ENCODE data around the gene FGFRL1.

Gene FGFRL1

DNA sequence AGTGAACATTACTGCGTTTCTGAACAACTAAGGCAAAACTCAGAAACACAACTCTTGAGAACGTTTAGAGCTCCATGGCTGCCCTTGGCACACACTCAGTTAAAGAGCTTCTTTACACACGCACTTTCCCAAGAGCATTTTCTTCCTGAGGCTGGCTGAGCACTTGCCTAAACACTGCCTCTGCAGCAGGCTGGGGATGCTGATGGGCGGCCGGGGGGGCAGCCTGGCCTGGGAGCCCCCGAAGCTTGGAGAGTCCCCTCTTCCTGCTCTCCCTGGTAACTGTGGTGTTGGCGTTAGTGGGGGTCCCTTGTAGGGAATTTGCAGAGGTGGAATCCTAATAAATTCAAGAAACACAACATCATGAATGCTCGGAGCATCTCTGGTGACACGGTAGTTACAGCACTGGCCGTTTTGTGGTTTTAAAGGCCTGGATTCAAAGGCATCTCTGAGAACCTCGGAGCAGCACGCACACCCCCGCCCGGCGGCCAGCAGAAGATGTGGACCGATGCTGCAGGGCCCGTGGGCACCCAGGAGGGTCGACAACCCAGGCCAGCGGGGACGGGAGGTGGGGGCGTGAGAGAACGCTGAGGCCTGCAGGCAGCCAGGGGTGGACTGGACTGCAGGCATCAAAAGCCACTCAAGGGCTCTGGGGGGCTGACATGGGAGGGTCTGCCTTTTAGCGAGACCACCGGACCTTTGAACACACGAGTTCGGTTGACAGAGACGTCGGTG is 45.4 kb downstream of the FGFRL1 start:
- Histone ChIP-seq H3K27me3 (ENCODE audit: low read depth, low read length) (peaks cover 6% of the 10 kb centered on the region), H2AFZ (ENCODE audit: low read depth, low read length) (no peak overlapping the region), H3K27ac (ENCODE audit: low read length) (no peak overlapping the region), H3K36me3 (replicated peaks; ENCODE audit: low read depth, low read length) (no peaks in the 10 kb centered on the region), H3K4me2 (ENCODE audit: low read length) (no peak overlapping the region), H3K79me2 (ENCODE audit: low read length) (no peaks in the 10 kb centered on the region), H4K20me1 (ENCODE audit: insufficient read depth, low read length) (no peaks in the 10 kb centered on the region), H3K9ac (ENCODE audit: low read length) (no peak overlapping the region), H3K4me1 (ENCODE audit: low read length) (0 out of 2 replicates have a peak, but pooled peaks cover 3% of the 10 kb centered on the region), H3K4me3 (ENCODE audit: low read length) (no peak overlapping the region), H3K9me3 (ENCODE audit: insufficient read depth, low read length) (no peaks in the 10 kb centered on the region)
- TF ChIP-seq EZH2phosphoT487 (IDR thresholded peaks at IDR 0.05; ENCODE audit: low read depth) = no peak
- TF ChIP-seq CTCF (IDR thresholded peaks at IDR 0.05; ENCODE audit: low read depth, low read length) = no peak

- Histone ChIP-seq H3K9ac (ENCODE audit: low read length) (no peak overlapping the region), H3K36me3 (replicated peaks; ENCODE audit: low read depth, low read length) (no peaks in the 10 kb centered on the region), H2AFZ (ENCODE audit: low read depth, low read length) (no peak overlapping the region), H4K20me1 (ENCODE audit: insufficient read depth, low read length) (no peaks in the 10 kb centered on the region), H3K4me3 (ENCODE audit: low read length) (no peak overlapping the region), H3K27me3 (ENCODE audit: low read depth, low read length) (peaks cover 11% of the 10 kb centered on the region), H3K9me3 (ENCODE audit: insufficient read depth, low read length) (no peaks in the 10 kb centered on the region), H3K4me1 (ENCODE audit: low read length) (0 out of 2 replicates have a peak, but pooled peaks cover 3% of the 10 kb centered on the region), H3K27ac (ENCODE audit: low read length) (no peak overlapping the region), H3K4me2 (ENCODE audit: low read length) (no peak overlapping the region), H3K79me2 (ENCODE audit: low read length) (no peaks in the 10 kb centered on the region)
- TF ChIP-seq CTCF (IDR thresholded peaks at IDR 0.05; ENCODE audit: low read depth, low read length) = no peak
- no peak for TF ChIP-seq EZH2phosphoT487 (IDR thresholded peaks at IDR 0.05; ENCODE audit: low read depth)
These were observed 45.9 kb downstream of the FGFRL1 start for GRCh38 chr4:1057403-1057745.

DNA sequence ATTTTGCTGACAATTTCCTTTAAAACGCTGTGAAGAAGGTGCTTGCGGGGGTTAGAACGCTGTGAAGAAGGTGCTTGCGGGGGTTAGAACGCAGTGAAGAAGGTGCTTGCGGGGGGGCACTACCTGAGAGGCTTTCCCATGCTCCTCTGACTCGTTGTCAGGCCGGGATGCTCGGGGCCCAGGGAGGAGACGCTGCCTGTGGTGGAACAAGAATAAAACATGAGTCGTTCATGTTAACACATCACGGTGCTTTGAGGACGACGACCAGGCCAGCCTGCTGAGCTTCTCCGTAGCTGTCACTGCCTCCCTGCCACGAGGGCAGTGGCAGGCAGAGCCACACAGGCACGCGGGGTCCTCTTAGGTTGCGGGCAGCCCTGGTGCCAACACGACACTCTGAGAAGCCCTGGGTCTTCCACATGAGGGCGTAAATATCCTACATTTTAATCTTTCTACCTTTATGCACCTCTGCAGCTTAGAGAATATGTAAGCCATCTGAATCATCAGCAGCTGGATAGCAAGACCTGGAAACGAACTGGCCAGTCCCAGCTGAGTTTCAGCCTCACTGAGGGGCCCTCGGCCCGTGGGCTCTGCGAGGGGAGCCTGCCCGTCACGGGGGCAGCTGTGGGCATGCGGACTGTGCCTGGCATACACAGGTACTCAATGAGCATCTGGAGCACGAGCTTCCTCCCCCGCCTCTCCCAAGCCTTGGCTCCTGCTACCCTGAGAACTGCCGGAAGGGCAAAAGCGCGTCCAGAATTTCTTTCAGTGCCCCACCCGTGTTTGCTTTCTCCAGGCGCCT is 47.0 kb downstream of the FGFRL1 start:
- Histone ChIP-seq H3K27me3 (ENCODE audit: low read depth, low read length) (peaks cover 20% of the 10 kb centered on the region), H3K4me2 (ENCODE audit: low read length) (no peak overlapping the region), H3K79me2 (ENCODE audit: low read length) (no peaks in the 10 kb centered on the region), H3K9me3 (ENCODE audit: insufficient read depth, low read length) (no peaks in the 10 kb centered on the region), H3K4me1 (ENCODE audit: low read length) (0 out of 2 replicates have a peak, but pooled peaks cover 3% of the 10 kb centered on the region), H4K20me1 (ENCODE audit: insufficient read depth, low read length) (no peaks in the 10 kb centered on the region), H2AFZ (ENCODE audit: low read depth, low read length) (no peak overlapping the region), H3K27ac (ENCODE audit: low read length) (no peak overlapping the region), H3K4me3 (ENCODE audit: low read length) (no peak overlapping the region), H3K9ac (ENCODE audit: low read length) (no peak overlapping the region), H3K36me3 (replicated peaks; ENCODE audit: low read depth, low read length) (no peaks in the 10 kb centered on the region)
- TF ChIP-seq EZH2phosphoT487 (IDR thresholded peaks at IDR 0.05; ENCODE audit: low read depth) (no peak), CTCF (IDR thresholded peaks at IDR 0.05; ENCODE audit: low read depth, low read length) (no peak)

DNA sequence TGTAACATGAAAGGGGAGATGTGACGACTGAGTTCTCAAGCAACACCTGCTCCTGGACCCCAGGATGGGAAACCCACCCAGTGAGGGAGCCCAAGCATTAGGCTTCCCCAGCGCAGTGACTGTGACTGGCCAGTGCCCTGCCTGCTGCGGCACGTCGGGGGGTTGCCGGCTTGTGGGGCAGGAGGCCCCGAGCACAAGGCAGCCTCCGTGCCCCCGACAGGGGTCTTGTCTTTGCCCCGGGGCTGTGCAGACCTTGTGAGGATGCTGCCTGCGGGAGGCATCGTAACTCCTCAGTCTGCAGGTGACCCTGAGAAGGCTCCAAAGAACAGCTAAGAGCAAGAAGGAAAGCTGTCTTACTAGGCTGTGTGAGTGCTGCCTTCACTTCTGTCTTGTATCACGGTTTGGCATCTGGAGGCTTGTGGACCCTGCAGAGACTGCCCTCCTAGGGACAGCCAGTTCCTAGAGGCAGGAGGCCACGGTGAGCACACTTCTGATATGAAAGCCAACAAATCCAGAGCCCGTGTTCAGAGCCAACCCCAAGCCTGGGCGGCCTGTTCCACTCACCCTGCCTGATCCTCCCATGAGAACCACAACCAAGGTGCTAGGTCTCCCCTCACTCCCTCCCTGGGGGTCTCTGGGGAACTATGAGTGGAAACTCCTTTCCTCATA is 47.7 kb downstream of the FGFRL1 start:
- H3K9me3 ChIP-seq (ENCODE audit: insufficient read depth, low read length) = no peaks in the 10 kb centered on the region
- 0 out of 2 replicates have a peak, but pooled peaks cover 3% of the 10 kb centered on the region for H3K4me1 ChIP-seq (ENCODE audit: low read length)
- TF ChIP-seq CTCF (IDR thresholded peaks at IDR 0.05; ENCODE audit: low read depth, low read length) = no peak
- TF ChIP-seq EZH2phosphoT487 (IDR thresholded peaks at IDR 0.05; ENCODE audit: low read depth) = no peak
- no peaks in the 10 kb centered on the region for H3K36me3 ChIP-seq (replicated peaks; ENCODE audit: low read depth, low read length)
- H3K4me2 ChIP-seq (ENCODE audit: low read length) = no peak overlapping the region
- H2AFZ ChIP-seq (ENCODE audit: low read depth, low read length) = no peak overlapping the region
- no peak overlapping the region for H3K4me3 ChIP-seq (ENCODE audit: low read length)
- no peak overlapping the region for H3K27ac ChIP-seq (ENCODE audit: low read length)
- peaks cover 24% of the 10 kb centered on the region for H3K27me3 ChIP-seq (ENCODE audit: low read depth, low read length)
- H4K20me1 ChIP-seq (ENCODE audit: insufficient read depth, low read length) = no peaks in the 10 kb centered on the region
- no peaks in the 10 kb centered on the region for H3K79me2 ChIP-seq (ENCODE audit: low read length)
- H3K9ac ChIP-seq (ENCODE audit: low read length) = no peak overlapping the region
